H1 (cell line): ENCODE results near the gene USP30. TPM values are rescaled to one million over a fixed set of nuclear protein-coding genes. Genes with fewer than 3 reads are reported as not detected.

Experiments used
- CHD7 ChIP-seq: fragments of 300-600 bp; sonication (generic); IDR thresholded peaks from 2 replicates; pipeline ENCODE4 v1.7.1; 2012; ENCODE audit warnings: low read length, moderate library complexity, mild to moderate bottlenecking, inconsistent platforms; ENCODE audit not compliant: insufficient replicate concordance
- CREB1 ChIP-seq: IDR thresholded peaks from 2 replicates; pipeline ENCODE4 v1.6.1; 2012; ENCODE audit warnings: inconsistent platforms
- CTBP2 ChIP-seq: IDR thresholded peaks from 2 replicates; pipeline ENCODE4 v1.7.0; 2011; ENCODE audit warnings: borderline replicate concordance, mild to moderate bottlenecking, moderate library complexity, mixed read lengths, low read length; ENCODE audit not compliant: insufficient read depth, insufficient read length
- GABPA ChIP-seq: IDR thresholded peaks from 2 replicates; pipeline ENCODE4 v1.6.1; 2011; ENCODE audit warnings: mild to moderate bottlenecking, low read length, moderate library complexity, borderline replicate concordance; ENCODE audit not compliant: insufficient read depth
- HDAC2 ChIP-seq, 2 experiments: fragments of 300-600 bp in 1 of 2; sonication (generic) in 1 of 2; IDR thresholded peaks; 2 replicates each; pipeline ENCODE4 v1.6.1; 2011 to 2012; ENCODE audit warnings: low read depth in 2 of 2, low read length in 2 of 2, mild to moderate bottlenecking in 2 of 2, moderate library complexity in 2 of 2, borderline replicate concordance in 1 of 2, inconsistent platforms in 1 of 2
- NRF1 ChIP-seq: IDR thresholded peaks from 2 replicates; pipeline ENCODE4 v1.6.1; 2011; ENCODE audit warnings: mild to moderate bottlenecking, low read depth, low read length, improper control_type of control experiment
- SRF ChIP-seq: IDR thresholded peaks from 2 replicates; pipeline ENCODE4 v1.6.1; 2011; ENCODE audit warnings: mild to moderate bottlenecking, low read depth, low read length, moderate library complexity
- TBP ChIP-seq: IDR thresholded peaks from 2 replicates; pipeline ENCODE4 v1.6.1; 2011; ENCODE audit warnings: low read depth, low read length, improper control_type of control experiment
- YY1 ChIP-seq: IDR thresholded peaks from 2 replicates; pipeline ENCODE4 v1.6.1; 2011; ENCODE audit warnings: low read depth, mild to moderate bottlenecking, low read length
- polyA plus RNA-seq, 7 experiments: library from polyadenylated mRNA; depleted of rRNA in 3 of 7; stranded (reverse) in 5 of 7; unstranded in 2 of 7; fragments of >200 nt in 5 of 7; fragments of 200-250 nt in 2 of 7; gene quantifications; 1 replicate in 5 of 7; 2 replicates in 1 of 7; 4 replicates in 1 of 7; pipeline versions ENCODE4 v1.2.1 to v1.2.3, GENCODE V29; 2011 to 2013; ENCODE audit warnings: missing spikeins in 2 of 7, mixed read lengths in 2 of 7
- total RNA-seq: library from RNA; stranded (reverse); fragmentation: NEBNext Ultra II Directional; extraction: Animal tissue kit (Norgen Biotek cat#: 25700); gene quantifications from 2 replicates; pipeline ENCODE4 v1.2.1, GENCODE V29; 2021
- TF ChIP-seq, protein P1 (sequence below): IDR thresholded peaks from 2 replicates; pipeline ENCODE4 v1.6.1; 2012; ENCODE audit warnings: inconsistent platforms

The USP30 gene
- total and polyA plus RNA-seq, 2 of the 8 experiments (the other 6 are each of a cell fraction or from before 2014, with no cell fraction given): 7.0 to 12.2 TPM

- TF ChIP-seq TBP (peak; percentile 46), YY1 (peak; percentile 86), SRF (no peak), CTBP2 (no peak), HDAC2 (IDR thresholded peaks at IDR 0.05; ENCODE audit: borderline replicate concordance in 1 of 2, low read depth in 2 of 2, low read length in 2 of 2) (peak in 1 of 2 experiments; percentile 67; a peak in 1 of 4 replicates), GABPA (no peak), CREB1 (0 out of 2 replicates have a peak, but pooled peaks have one; percentile 3), NRF1 (peak; percentile 90), CHD7 (no peak)
- TF ChIP-seq, protein P1, sequence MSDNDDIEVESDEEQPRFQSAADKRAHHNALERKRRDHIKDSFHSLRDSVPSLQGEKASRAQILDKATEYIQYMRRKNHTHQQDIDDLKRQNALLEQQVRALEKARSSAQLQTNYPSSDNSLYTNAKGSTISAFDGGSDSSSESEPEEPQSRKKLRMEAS: peak; percentile 90
Measured at GRCh38 chr12:109097435-109098182, 45.2 kb downstream of the USP30 start, which contains the start of gene UNG (continued).
